H1 (cell line): ENCODE measurements around the gene CGB3. TPM values are rescaled to one million over a fixed set of nuclear protein-coding genes. Genes with fewer than 3 reads are reported as not detected.
"Not testable (repeated sequence)": the region's sequence is repeated elsewhere in the genome, so short reads cannot be mapped to it uniquely, and the experiment has no call there.

Experiments used
- CTCF ChIA-PET: fragments of 300-600 bp; sonication (Branson Sonifier 250); formaldehyde crosslinking; loops from one replicate; lab custom pipeline; 2021; ENCODE audit not compliant: partially characterized antibody; lab: Charles Lee
- POLR2A ChIA-PET: fragments of 300-600 bp; sonication (Branson Sonifier 250); formaldehyde crosslinking; loops from one replicate; lab custom pipeline; 2021; ENCODE audit warnings: inconsistent platforms; ENCODE audit not compliant: partially characterized antibody; lab: Charles Lee
- DNase-seq, 2 experiments: peaks; one replicate each; pipeline versions ENCODE4 v3.0.0 to v3.0.0-alpha.2; 2010 to 2022; ENCODE audit warnings: low spot score in 2 of 2, low read depth in 1 of 2, mixed read lengths in 1 of 2
- FAIRE-seq: peaks from 2 replicates; lab custom pipeline; 2011; peaks lifted over from hg19 to GRCh38; lab: Jason Lieb, UNC
- H2AFZ ChIP-seq: 2 replicates; pipeline ENCODE4 v1.8.1; 2012; ENCODE audit warnings: low read length, inconsistent platforms
- H2AK5ac ChIP-seq: 2 replicates; pipeline ENCODE4 v1.6.1; 2013; ENCODE audit warnings: low read depth, low read length
- H2BK120ac ChIP-seq: replicated peaks from 2 replicates; pipeline ENCODE3; 2013; ENCODE audit warnings: low read depth, low read length, inconsistent platforms
- H2BK12ac ChIP-seq: 2 replicates; pipeline ENCODE4 v1.6.1; 2013; ENCODE audit warnings: low read depth, low read length
- H2BK15ac ChIP-seq: 2 replicates; pipeline ENCODE4 v1.6.1; 2013; ENCODE audit warnings: low read length
- H2BK20ac ChIP-seq: 2 replicates; pipeline ENCODE4 v1.6.1; 2013; ENCODE audit warnings: low read length
- H2BK5ac ChIP-seq: 2 replicates; pipeline ENCODE4 v1.6.1; 2013; ENCODE audit warnings: low read depth, low read length
- H3K14ac ChIP-seq: 2 replicates; pipeline ENCODE4 v1.6.1; 2013; ENCODE audit warnings: inconsistent platforms; ENCODE audit not compliant: insufficient read length
- H3K18ac ChIP-seq: 2 replicates; pipeline ENCODE4 v1.6.1; 2013; ENCODE audit warnings: low read length; ENCODE audit errors: extremely low read depth
- H3K23ac ChIP-seq: 2 replicates; pipeline ENCODE4 v1.6.1; 2013; ENCODE audit warnings: inconsistent platforms; ENCODE audit not compliant: insufficient read length
- H3K23me2 ChIP-seq: 2 replicates; pipeline ENCODE4 v1.6.1; 2013; ENCODE audit warnings: low read depth, low read length
- H3K27ac ChIP-seq: 2 replicates; pipeline ENCODE4 v1.6.1; 2011; ENCODE audit warnings: low read depth, low read length, inconsistent platforms
- H3K27me3 ChIP-seq, 4 experiments: replicated peaks in 1 of 4; 1 replicate in 1 of 4; 2 replicates in 3 of 4; pipeline versions ENCODE4 v1.6.1 to v1.8.1; 2011 to 2013; ENCODE audit warnings: low read length in 3 of 4, mild to moderate bottlenecking in 3 of 4, inconsistent platforms in 2 of 4, mixed read lengths in 2 of 4, moderate library complexity in 1 of 4; ENCODE audit not compliant: control insufficient read depth in 3 of 4, insufficient read depth in 3 of 4; ENCODE audit errors: extremely low read depth in 1 of 4
- H3K36me3 ChIP-seq, 4 experiments: 2 replicates each; pipeline versions ENCODE4 v1.6.1 to v1.8.1; 2011 to 2013; ENCODE audit warnings: mild to moderate bottlenecking in 4 of 4, low read length in 3 of 4, moderate library complexity in 2 of 4, control low read depth in 1 of 4, inconsistent platforms in 1 of 4; ENCODE audit not compliant: insufficient read depth in 4 of 4, control insufficient read depth in 2 of 4
- H3K4ac ChIP-seq: replicated peaks from 2 replicates; pipeline ENCODE3; 2013; ENCODE audit warnings: low read length, low read depth, mixed read lengths, inconsistent platforms; ENCODE audit not compliant: insufficient read length
- H3K4me1 ChIP-seq, 4 experiments: replicated peaks in 1 of 4; 1 replicate in 1 of 4; 2 replicates in 3 of 4; pipeline versions ENCODE4 v1.6.1 to v1.8.1; 2011 to 2013; ENCODE audit warnings: low read length in 3 of 4, inconsistent platforms in 2 of 4, mixed read lengths in 1 of 4; ENCODE audit not compliant: insufficient read depth in 4 of 4, control insufficient read depth in 3 of 4
- H3K4me2 ChIP-seq, 2 experiments: 2 replicates each; pipeline versions ENCODE4 v1.6.1 to v1.8.1; 2011 to 2013; ENCODE audit warnings: low read depth in 2 of 2, low read length in 2 of 2, control low read depth in 1 of 2, inconsistent platforms in 1 of 2, mild to moderate bottlenecking in 1 of 2; ENCODE audit not compliant: insufficient read depth in 1 of 2
- H3K4me3 ChIP-seq, 4 experiments: fragments of 200-600, 300-600 bp in 1 of 4; sonication (generic), shearing (Covaris generic), sonication (Bioruptor Twin) in 1 of 4; 2 replicates each; pipeline versions ENCODE4 v1.5.1 to v1.8.1; 2011 to 2016; ENCODE audit warnings: low read length in 4 of 4, low read depth in 3 of 4, control low read depth in 2 of 4, inconsistent platforms in 2 of 4, mild to moderate bottlenecking in 2 of 4, mixed read lengths in 1 of 4, moderate library complexity in 1 of 4; ENCODE audit not compliant: insufficient read depth in 2 of 4; ENCODE audit errors: extremely low read depth in 1 of 4
- H3K56ac ChIP-seq: replicated peaks from 2 replicates; pipeline ENCODE3; 2013; ENCODE audit warnings: low read depth, mild to moderate bottlenecking, mixed read lengths, low read length, inconsistent platforms; ENCODE audit not compliant: insufficient read length
- H3K79me1 ChIP-seq: 2 replicates; pipeline ENCODE4 v1.6.1; 2013; ENCODE audit warnings: low read depth, low read length, control low read depth
- H3K79me2 ChIP-seq, 2 experiments: 2 replicates each; pipeline versions ENCODE4 v1.6.1 to v1.8.1; 2012 to 2013; ENCODE audit warnings: low read length in 2 of 2, mild to moderate bottlenecking in 2 of 2, inconsistent platforms in 1 of 2; ENCODE audit not compliant: insufficient read depth in 2 of 2, control insufficient read depth in 1 of 2
- H3K9ac ChIP-seq, 4 experiments: replicated peaks in 1 of 4; 1 replicate in 1 of 4; 2 replicates in 3 of 4; pipeline versions ENCODE4 v1.6.1 to v1.8.1; 2011 to 2013; ENCODE audit warnings: low read depth in 3 of 4, low read length in 3 of 4, control low read depth in 2 of 4, mild to moderate bottlenecking in 2 of 4, moderate library complexity in 2 of 4, inconsistent platforms in 1 of 4; ENCODE audit errors: extremely low read depth in 1 of 4
- H3K9me3 ChIP-seq, 2 experiments: 2 replicates each; pipeline versions ENCODE4 v1.6.1 to v1.8.1; 2012 to 2013; ENCODE audit warnings: mild to moderate bottlenecking in 2 of 2, moderate library complexity in 2 of 2, control low read depth in 1 of 2, inconsistent platforms in 1 of 2, low read depth in 1 of 2, low read length in 1 of 2, mixed read lengths in 1 of 2; ENCODE audit not compliant: insufficient read depth in 2 of 2
- H4K20me1 ChIP-seq, 2 experiments: replicated peaks in 1 of 2; 2 replicates each; pipeline versions ENCODE3 to v1.8.1; 2011 to 2013; ENCODE audit warnings: inconsistent platforms in 2 of 2, low read length in 2 of 2, mild to moderate bottlenecking in 1 of 2; ENCODE audit not compliant: insufficient read depth in 2 of 2, control insufficient read depth in 1 of 2
- H4K5ac ChIP-seq: 2 replicates; pipeline ENCODE4 v1.6.1; 2013; ENCODE audit warnings: low read length, low read depth, mixed read lengths, inconsistent platforms; ENCODE audit not compliant: insufficient read length
- H4K8ac ChIP-seq: 2 replicates; pipeline ENCODE4 v1.8.0; 2013; ENCODE audit warnings: mild to moderate bottlenecking, moderate library complexity, low read length, inconsistent platforms; ENCODE audit not compliant: insufficient read depth; ENCODE audit errors: extremely low read depth
- H4K91ac ChIP-seq: replicated peaks from 2 replicates; pipeline ENCODE3; 2013; ENCODE audit warnings: low read length, mixed read lengths, inconsistent platforms; ENCODE audit not compliant: insufficient read length
- WGBS, 2 experiments: shearing (Covaris generic) in 1 of 2; methylation state at CpG; one replicate each; pipeline versions ENCODE4 v1.1.6 to v1.1.7; 2013 to 2015; ENCODE audit warnings: low lambda C conversion rate in 2 of 2, mixed read lengths in 2 of 2, inconsistent platforms in 1 of 2, low coverage in 1 of 2, missing lambda C conversion rate in 1 of 2; ENCODE audit not compliant: insufficient replicate concordance in 2 of 2, insufficient coverage in 1 of 2, insufficient read length in 1 of 2; ENCODE audit errors: extremely low coverage in 1 of 2, missing lambda C conversion rate in 1 of 2; 5-methylcytosine and 5-hydroxymethylcytosine counted together
- polyA plus RNA-seq, 7 experiments: library from polyadenylated mRNA; depleted of rRNA in 3 of 7; stranded (reverse) in 5 of 7; unstranded in 2 of 7; fragments of >200 nt in 5 of 7; fragments of 200-250 nt in 2 of 7; gene quantifications; 1 replicate in 5 of 7; 2 replicates in 1 of 7; 4 replicates in 1 of 7; pipeline versions ENCODE4 v1.2.1 to v1.2.3, GENCODE V29; 2011 to 2013; ENCODE audit warnings: missing spikeins in 2 of 7, mixed read lengths in 2 of 7
- total RNA-seq: library from RNA; stranded (reverse); fragmentation: NEBNext Ultra II Directional; extraction: Animal tissue kit (Norgen Biotek cat#: 25700); gene quantifications from 2 replicates; pipeline ENCODE4 v1.2.1, GENCODE V29; 2021

CGB3 gene
- total and polyA plus RNA-seq, 2 of the 8 experiments (the other 6 are each of a cell fraction or from before 2014, with no cell fraction given), result not detected

DNA sequence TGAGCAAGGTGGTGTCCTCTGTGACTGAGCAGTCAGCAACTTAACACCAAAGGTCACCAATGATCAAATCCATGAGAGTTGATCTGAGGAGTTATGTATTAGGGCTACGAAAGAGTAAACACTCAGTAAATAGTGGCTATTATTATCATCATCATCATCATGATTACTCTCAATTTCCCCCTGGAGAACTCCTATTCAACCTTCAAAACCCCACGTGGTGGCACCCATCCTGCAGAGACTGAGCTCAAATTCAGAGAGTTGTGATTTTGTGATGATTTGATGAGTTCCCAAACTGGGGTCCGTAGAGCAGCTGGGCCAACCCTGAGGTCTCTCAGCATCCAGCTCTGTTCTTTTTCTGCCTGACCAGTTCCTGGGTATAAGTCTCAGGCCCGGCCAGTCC lies 25.7 kb upstream of the CGB3 start:
- H4K91ac ChIP-seq, H3K14ac ChIP-seq, POLR2A ChIA-PET, H4K20me1 ChIP-seq, H3K4me1 ChIP-seq, H3K18ac ChIP-seq, H2BK12ac ChIP-seq, H3K4ac ChIP-seq, H3K4me3 ChIP-seq, H3K9ac ChIP-seq, H2BK5ac ChIP-seq, H2BK20ac ChIP-seq, H2AK5ac ChIP-seq, H4K5ac ChIP-seq, DNase-seq, H3K36me3 ChIP-seq, H3K27ac ChIP-seq, H3K23me2 ChIP-seq, H2BK120ac ChIP-seq, H4K8ac ChIP-seq, H3K9me3 ChIP-seq, H3K79me1 ChIP-seq, H3K23ac ChIP-seq, H3K4me2 ChIP-seq, H2AFZ ChIP-seq, H2BK15ac ChIP-seq, H3K56ac ChIP-seq, H3K79me2 ChIP-seq, H3K27me3 ChIP-seq, FAIRE-seq: not testable (repeated sequence)
- WGBS, 2 experiments, result 76% methylated on average over 3 of the region's 4 CpGs; no CpG with 5 or more reads in 1 of the 2 experiments
- CTCF ChIA-PET, result interaction anchor here (1.2 kb wide), 1 partner anchor 50 kb away, joined by 3 read pairs; no protein-coding TSS in a partner anchor

DNA sequence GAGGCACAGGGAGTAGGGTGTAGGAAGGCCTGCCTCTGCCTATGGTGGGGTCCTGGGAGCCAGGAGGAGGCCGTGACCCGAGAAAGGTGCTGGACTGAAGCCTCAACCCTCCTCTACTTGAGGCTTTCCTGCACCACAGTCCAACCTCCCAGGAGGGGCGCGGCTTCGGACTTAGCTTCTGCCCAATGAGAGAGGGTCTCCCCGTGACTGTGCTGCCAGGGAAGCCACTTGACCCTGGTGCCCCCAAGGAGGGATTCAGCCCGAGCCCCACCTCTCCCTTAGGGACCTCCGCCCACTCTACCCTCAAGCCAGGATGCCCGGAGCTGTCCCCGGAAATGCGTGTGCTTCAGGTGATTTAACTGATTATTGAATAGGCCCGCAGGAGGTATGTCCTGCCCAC lies 24.9 kb upstream of the CGB3 start, which contains the start of gene CGB8:
CGB8 (minus strand) TSS at position 101 of the 400 bp plus-strand sequence. CDS start 372 bp downstream, outside the sequence.
- H3K4me2 ChIP-seq, H3K27me3 ChIP-seq, H3K4me1 ChIP-seq, H3K56ac ChIP-seq, H3K14ac ChIP-seq, H2BK120ac ChIP-seq, H3K18ac ChIP-seq, H2BK15ac ChIP-seq, H4K20me1 ChIP-seq, DNase-seq, H3K79me1 ChIP-seq, H3K79me2 ChIP-seq, H4K5ac ChIP-seq, H3K9me3 ChIP-seq, H3K9ac ChIP-seq, H3K23me2 ChIP-seq, H2AK5ac ChIP-seq, H3K4ac ChIP-seq, H2BK5ac ChIP-seq, H2BK12ac ChIP-seq, H3K27ac ChIP-seq, H3K4me3 ChIP-seq, H2BK20ac ChIP-seq, H4K91ac ChIP-seq, POLR2A ChIA-PET, H3K23ac ChIP-seq, FAIRE-seq, H2AFZ ChIP-seq, H4K8ac ChIP-seq, H3K36me3 ChIP-seq: not testable (repeated sequence)
- CTCF ChIA-PET, result interaction anchor here (1.2 kb wide), 1 partner anchor 49 kb away, joined by 3 read pairs; no protein-coding TSS in a partner anchor
- WGBS, 2 experiments, result 81% methylated on average over 12 of the region's 12 CpGs; no CpG with 5 or more reads in 1 of the 2 experiments
